ENCODE data around the gene KIF18B.

- TF ChIP-seq CTCF (IDR thresholded peaks at IDR 0.05) (no peak), EZH2 (IDR thresholded peaks at IDR 0.05; ENCODE audit: borderline replicate concordance, insufficient read depth, low read depth, low read length, poor library complexity, severe bottlenecking) (no peak)
Observed at GRCh38 chr17:44928950-44929720, 18.4 kb downstream of the KIF18B start.
